Esophagus squamous epithelium (tissue), 4 donors: Measurements from ENCODE around the gene HES4.

Source experiments
- POLR2A ChIP-seq, 4 donors: fragments of 450-650 bp; IDR thresholded peaks; one replicate each; pipeline ENCODE4 v1.6.1; 2017; ENCODE audit warnings: antibody characterized with exemption in 4 of 4, mild to moderate bottlenecking in 4 of 4, moderate library complexity in 3 of 4
- TF ChIP-seq, protein P1 (sequence below), 6 experiments: fragments of 450-650 bp in 4 of 6; fragments of 200-600 bp in 2 of 6; sonication (generic) in 2 of 6; IDR thresholded peaks; one replicate each; pipeline ENCODE4 v1.5.1; 2016 to 2019; ENCODE audit warnings: antibody characterized with exemption in 6 of 6, mild to moderate bottlenecking in 4 of 6, moderate library complexity in 4 of 6

DNA sequence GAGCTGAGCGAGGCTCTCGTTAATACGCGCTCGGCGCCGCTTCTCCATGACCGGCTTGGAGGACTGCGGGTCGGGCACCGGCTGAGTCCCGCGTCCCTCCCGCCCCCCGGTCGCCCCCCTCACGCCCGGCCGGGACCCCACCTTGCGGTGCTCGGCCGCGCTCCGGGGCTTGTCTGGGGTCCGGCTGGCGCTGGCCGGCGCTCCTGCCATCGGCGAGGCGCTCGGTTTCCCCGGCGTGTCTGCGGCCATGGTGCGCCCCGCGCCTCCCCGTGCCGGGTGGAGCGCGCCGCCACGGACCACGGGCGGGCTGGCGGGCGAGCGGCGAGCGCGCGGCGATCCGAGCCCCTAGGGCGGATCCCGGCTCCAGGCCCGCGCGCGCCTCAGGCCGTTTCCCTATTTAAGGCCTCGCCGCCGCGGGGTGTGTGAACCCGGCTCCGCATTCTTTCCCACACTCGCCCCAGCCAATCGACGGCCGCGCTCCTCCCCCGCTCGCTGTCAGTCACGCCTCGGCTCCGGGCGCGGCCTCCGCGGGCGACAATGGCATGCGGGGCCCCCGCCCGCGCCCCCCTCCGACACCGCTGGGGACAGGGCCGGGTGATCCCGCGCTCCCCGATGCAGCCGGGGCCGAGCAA is at the start of gene HES4:
- TF ChIP-seq, protein P1, sequence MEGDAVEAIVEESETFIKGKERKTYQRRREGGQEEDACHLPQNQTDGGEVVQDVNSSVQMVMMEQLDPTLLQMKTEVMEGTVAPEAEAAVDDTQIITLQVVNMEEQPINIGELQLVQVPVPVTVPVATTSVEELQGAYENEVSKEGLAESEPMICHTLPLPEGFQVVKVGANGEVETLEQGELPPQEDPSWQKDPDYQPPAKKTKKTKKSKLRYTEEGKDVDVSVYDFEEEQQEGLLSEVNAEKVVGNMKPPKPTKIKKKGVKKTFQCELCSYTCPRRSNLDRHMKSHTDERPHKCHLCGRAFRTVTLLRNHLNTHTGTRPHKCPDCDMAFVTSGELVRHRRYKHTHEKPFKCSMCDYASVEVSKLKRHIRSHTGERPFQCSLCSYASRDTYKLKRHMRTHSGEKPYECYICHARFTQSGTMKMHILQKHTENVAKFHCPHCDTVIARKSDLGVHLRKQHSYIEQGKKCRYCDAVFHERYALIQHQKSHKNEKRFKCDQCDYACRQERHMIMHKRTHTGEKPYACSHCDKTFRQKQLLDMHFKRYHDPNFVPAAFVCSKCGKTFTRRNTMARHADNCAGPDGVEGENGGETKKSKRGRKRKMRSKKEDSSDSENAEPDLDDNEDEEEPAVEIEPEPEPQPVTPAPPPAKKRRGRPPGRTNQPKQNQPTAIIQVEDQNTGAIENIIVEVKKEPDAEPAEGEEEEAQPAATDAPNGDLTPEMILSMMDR (IDR thresholded peaks at IDR 0.05): peak in 1 of 6 experiments; percentile 8
- TF ChIP-seq POLR2A (IDR thresholded peaks at IDR 0.05): peak in 2 of 4 donors; percentile 82 to 91
